ENCODE data around the gene GMDS.

DNA sequence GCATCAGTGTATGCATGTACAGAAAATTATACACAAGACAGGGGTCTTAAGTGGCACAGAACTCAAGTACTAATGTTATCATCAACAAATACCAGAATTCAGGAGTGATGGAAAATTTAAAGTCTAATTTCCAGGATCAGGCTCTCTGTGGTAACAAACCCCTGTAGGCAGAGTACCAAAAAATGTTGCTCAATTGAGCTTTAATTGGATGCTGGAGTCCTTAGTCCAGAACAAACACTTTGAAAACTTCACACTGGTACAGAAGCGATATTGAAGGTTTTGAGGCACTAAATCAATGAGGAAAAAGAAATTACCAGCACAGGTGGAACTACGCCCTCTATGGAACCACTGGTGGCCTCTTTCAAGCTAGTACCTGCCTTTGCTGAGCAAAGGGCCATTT, 522.6 kb downstream of the GMDS start:
- TF ChIP-seq HNF4A (CRISPR knock-in tag; IDR thresholded peaks at IDR 0.05), result no peak
- TF ChIP-seq, protein P1, sequence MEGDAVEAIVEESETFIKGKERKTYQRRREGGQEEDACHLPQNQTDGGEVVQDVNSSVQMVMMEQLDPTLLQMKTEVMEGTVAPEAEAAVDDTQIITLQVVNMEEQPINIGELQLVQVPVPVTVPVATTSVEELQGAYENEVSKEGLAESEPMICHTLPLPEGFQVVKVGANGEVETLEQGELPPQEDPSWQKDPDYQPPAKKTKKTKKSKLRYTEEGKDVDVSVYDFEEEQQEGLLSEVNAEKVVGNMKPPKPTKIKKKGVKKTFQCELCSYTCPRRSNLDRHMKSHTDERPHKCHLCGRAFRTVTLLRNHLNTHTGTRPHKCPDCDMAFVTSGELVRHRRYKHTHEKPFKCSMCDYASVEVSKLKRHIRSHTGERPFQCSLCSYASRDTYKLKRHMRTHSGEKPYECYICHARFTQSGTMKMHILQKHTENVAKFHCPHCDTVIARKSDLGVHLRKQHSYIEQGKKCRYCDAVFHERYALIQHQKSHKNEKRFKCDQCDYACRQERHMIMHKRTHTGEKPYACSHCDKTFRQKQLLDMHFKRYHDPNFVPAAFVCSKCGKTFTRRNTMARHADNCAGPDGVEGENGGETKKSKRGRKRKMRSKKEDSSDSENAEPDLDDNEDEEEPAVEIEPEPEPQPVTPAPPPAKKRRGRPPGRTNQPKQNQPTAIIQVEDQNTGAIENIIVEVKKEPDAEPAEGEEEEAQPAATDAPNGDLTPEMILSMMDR (CRISPR knock-in tag; IDR thresholded peaks at IDR 0.05), result no peak
- TF ChIP-seq ZNF510 (CRISPR knock-in tag; IDR thresholded peaks at IDR 0.05; ENCODE audit: low read depth), result no peak
- no peak for TF ChIP-seq ISL2 (CRISPR knock-in tag; IDR thresholded peaks at IDR 0.05)
